HepG2 (cell line): Measurements from ENCODE around the gene ZNF546. TPM values are rescaled to one million over a fixed set of nuclear protein-coding genes. Genes with fewer than 3 reads are reported as not detected.
A peak's percentile ranks its signal among the peaks of the same experiment; 100 is the strongest.

Source experiments
- CREBL2 ChIP-seq: sonication (generic); formaldehyde crosslinking; IDR thresholded peaks from 2 replicates; pipeline ENCODE4 v1.8.1; 2023; ENCODE audit warnings: missing genetic modification reagents, mild to moderate bottlenecking, borderline replicate concordance
- EEA1 ChIP-seq: sonication (generic); formaldehyde crosslinking; IDR thresholded peaks from 2 replicates; pipeline ENCODE4 v1.5.1; 2020; ENCODE audit warnings: mild to moderate bottlenecking, missing genetic modification reagents, borderline replicate concordance
- ETV6 ChIP-seq: sonication (generic); formaldehyde crosslinking; conservative IDR thresholded peaks from 2 replicates; pipeline ENCODE4 v1.4.0; 2020; ENCODE audit warnings: missing genetic modification reagents
- FOXP1 ChIP-seq, 2 experiments: fragments of 450-650 bp in 1 of 2; IDR thresholded peaks; 2 replicates each; pipeline ENCODE4 v1.6.1; 2017 to 2018; ENCODE audit warnings: antibody characterized with exemption in 1 of 2
- HES4 ChIP-seq: sonication (generic); formaldehyde crosslinking; IDR thresholded peaks from 2 replicates; pipeline ENCODE4 v1.9.0; 2021; ENCODE audit warnings: mild to moderate bottlenecking, missing genetic modification reagents, borderline replicate concordance
- REST ChIP-seq, 2 experiments: IDR thresholded peaks; 2 replicates each; pipeline ENCODE4 v1.6.1; 2011 to 2012; ENCODE audit warnings: low read length in 2 of 2, borderline replicate concordance in 1 of 2, low read depth in 1 of 2, mild to moderate bottlenecking in 1 of 2, moderate library complexity in 1 of 2
- RXRA ChIP-seq: sonication (generic); formaldehyde crosslinking; IDR thresholded peaks from 2 replicates; pipeline ENCODE4 v1.5.1; 2020; ENCODE audit warnings: missing genetic modification reagents
- TERF1 ChIP-seq: sonication (generic); formaldehyde crosslinking; IDR thresholded peaks from 2 replicates; pipeline ENCODE4 v1.8.0; 2022; ENCODE audit warnings: mild to moderate bottlenecking, missing genetic modification reagents, moderate library complexity
- THAP9 ChIP-seq: sonication (generic); formaldehyde crosslinking; IDR thresholded peaks from 2 replicates; pipeline ENCODE4; 2020; ENCODE audit warnings: missing genetic modification reagents, mild to moderate bottlenecking, borderline replicate concordance
- ZBED4 ChIP-seq: sonication (generic); formaldehyde crosslinking; IDR thresholded peaks from 2 replicates; pipeline ENCODE4 v1.4.0; 2020; ENCODE audit warnings: missing genetic modification reagents, borderline replicate concordance
- ZBTB7B ChIP-seq: sonication (generic); formaldehyde crosslinking; IDR thresholded peaks from 2 replicates; pipeline ENCODE4 v1.4.0; 2020; ENCODE audit warnings: missing genetic modification reagents
- ZIK1 ChIP-seq: sonication (generic); formaldehyde crosslinking; IDR thresholded peaks from 2 replicates; pipeline ENCODE4 v1.5.0; 2020; ENCODE audit warnings: mild to moderate bottlenecking, low read depth, missing genetic modification reagents, borderline replicate concordance
- ZNF33B ChIP-seq: sonication (generic); formaldehyde crosslinking; IDR thresholded peaks from 2 replicates; pipeline ENCODE4 v1.5.1; 2020; ENCODE audit warnings: mild to moderate bottlenecking, missing genetic modification reagents
- ZNF44 ChIP-seq: sonication (generic); formaldehyde crosslinking; IDR thresholded peaks from 2 replicates; pipeline ENCODE4 v1.5.1; 2020; ENCODE audit warnings: mild to moderate bottlenecking, missing genetic modification reagents
- ZNF616 ChIP-seq: sonication (generic); formaldehyde crosslinking; IDR thresholded peaks from 2 replicates; pipeline ENCODE4 v1.5.0; 2020; ENCODE audit warnings: low read depth, mild to moderate bottlenecking, missing genetic modification reagents
- polyA plus RNA-seq, 8 experiments: library from polyadenylated mRNA; depleted of rRNA in 3 of 8; stranded (reverse) in 7 of 8; unstranded in 1 of 8; fragments of >200 nt; fragmentation: Illumina TruSeq in 4 of 8; extraction: Trizol in 4 of 8; gene quantifications; 2 replicates each; pipeline versions ENCODE4 v1.2.1 to v1.2.3, GENCODE V29; 2011 to 2016; ENCODE audit warnings: low read depth in 4 of 8, missing spikeins in 1 of 8, mixed read lengths in 1 of 8; ENCODE audit not compliant: insufficient read depth in 1 of 8
- total RNA-seq, 5 experiments: library from RNA; depleted of rRNA; stranded (reverse); fragments of >200 nt; fragmentation: Illumina TruSeq; extraction: Trizol; gene quantifications; 2 replicates each; pipeline ENCODE4 v1.2.3, GENCODE V29; 2016; ENCODE audit warnings: low read depth in 1 of 5

The ZNF546 gene
- total and polyA plus RNA-seq, 2 of the 13 experiments (the other 11 are each of a cell fraction or from before 2014, with no cell fraction given), result 2.2 to 4.1 TPM

- TF ChIP-seq THAP9 (CRISPR knock-in tag) (peak; percentile 82; the same call in 1 of the 2 replicates), HES4 (peak; percentile 40; the same call in 1 of the 2 replicates), FOXP1 (IDR thresholded peaks at IDR 0.05) (no peak), FOXP1 (CRISPR knock-in tag; IDR thresholded peaks at IDR 0.05) (no peak), TERF1 (CRISPR knock-in tag) (no peak), CREBL2 (0 out of 2 replicates have a peak, but pooled peaks have one; percentile 23), ETV6 (CRISPR knock-in tag) (peak; percentile 7; the same call in 1 of the 2 replicates), EEA1 (CRISPR knock-in tag) (no peak), RXRA (CRISPR knock-in tag) (no peak; the same call in 1 of the 2 replicates), ZIK1 (CRISPR knock-in tag) (peak; percentile 64), ZBTB7B (CRISPR knock-in tag) (no peak; the same call in 1 of the 2 replicates), ZBED4 (peak; percentile 61; the same call in 1 of the 2 replicates), ZNF33B (CRISPR knock-in tag) (no peak), ZNF616 (CRISPR knock-in tag) (0 out of 2 replicates have a peak, but pooled peaks have one; percentile 37), REST (IDR thresholded peaks at IDR 0.05; ENCODE audit: borderline replicate concordance in 1 of 2, low read depth in 1 of 2, low read length in 2 of 2) (no peak), ZNF44 (CRISPR knock-in tag) (no peak)
These were observed at the start of gene ZNF546 (continued) for GRCh38 chr19:39996811-39997637.
